GM18507 (cell line): ENCODE data around the gene ANKS1A.

Experiments
- DNase-seq: peaks from one replicate; pipeline ENCODE4 v3.0.0; 2011; ENCODE audit warnings: low read depth; ENCODE audit not compliant: insufficient read length; ENCODE audit errors: extremely low spot score
- FAIRE-seq: peaks from 2 replicates; lab custom pipeline; 2011; peaks lifted over from hg19 to GRCh38; lab: Jason Lieb, UNC

ANKS1A gene

GRCh38 chr6:35084511-35085203 is 195.6 kb downstream of the ANKS1A start:
- no peak for FAIRE-seq

GRCh38 chr6:35085359-35086281 is 196.6 kb downstream of the ANKS1A start:
- no peak for DNase-seq
- no peak for FAIRE-seq

More at GRCh38 chr6:35084511-35085203, 195.6 kb downstream of the ANKS1A start:
- no peak for DNase-seq

- no peak for FAIRE-seq
- no peak for DNase-seq
Observed at GRCh38 chr6:35086282-35086632, 197.2 kb downstream of the ANKS1A start.

GRCh38 chr6:35086636-35087360 is 197.7 kb downstream of the ANKS1A start:
- FAIRE-seq (no peak), DNase-seq (no peak)

GRCh38 chr6:35087361-35088280 is 198.6 kb downstream of the ANKS1A start:
- FAIRE-seq = no peak

GRCh38 chr6:35088281-35089215 is 199.5 kb downstream of the ANKS1A start:
- DNase-seq (no peak), FAIRE-seq (no peak)

More at GRCh38 chr6:35087361-35088280, 198.6 kb downstream of the ANKS1A start:
- no peak for DNase-seq

GRCh38 chr6:35089216-35089934 is 200.3 kb downstream of the ANKS1A start:
- DNase-seq (no peak), FAIRE-seq (no peak)

GRCh38 chr6:35089935-35090505 is 201.0 kb downstream of the ANKS1A start:
- FAIRE-seq (no peak), DNase-seq (no peak)

GRCh38 chr6:35090734-35091133 is 201.7 kb downstream of the ANKS1A start:
- FAIRE-seq = no peak
- no peak for DNase-seq

- FAIRE-seq (no peak), DNase-seq (no peak)
Observed at GRCh38 chr6:35091346-35092083, 202.5 kb downstream of the ANKS1A start.

- FAIRE-seq = no peak
Observed at GRCh38 chr6:35092362-35093117, 203.5 kb downstream of the ANKS1A start.

GRCh38 chr6:35093118-35093445 is 204.0 kb downstream of the ANKS1A start:
- no peak for DNase-seq
- no peak for FAIRE-seq

More at GRCh38 chr6:35092362-35093117, 203.5 kb downstream of the ANKS1A start:
- no peak for DNase-seq

- DNase-seq = no peak
- no peak for FAIRE-seq
Observed at GRCh38 chr6:35093783-35094182, 204.7 kb downstream of the ANKS1A start.

GRCh38 chr6:35094183-35094582 is 205.1 kb downstream of the ANKS1A start:
- DNase-seq = no peak

GRCh38 chr6:35096129-35096862 is 207.2 kb downstream of the ANKS1A start:
- FAIRE-seq (no peak), DNase-seq (no peak)

More at GRCh38 chr6:35094183-35094582, 205.1 kb downstream of the ANKS1A start:
- no peak for FAIRE-seq
